Smooth muscle cell (in vitro differentiated cells): ENCODE results near the gene CLEC4A. TPM values are rescaled to one million over a fixed set of nuclear protein-coding genes. Genes with fewer than 3 reads are reported as not detected.

Experiments used
- DNase-seq: peaks from one replicate; lab custom pipeline; 2025; ENCODE audit not compliant: unreplicated experiment; lab: John Stamatoyannopoulos, UW
- H2AFZ ChIP-seq: fragments of 200-600 bp; sonication (generic); 2 replicates; pipeline ENCODE4 v1.6.0; 2016; ENCODE audit warnings: antibody characterized with exemption, low read depth, mild to moderate bottlenecking
- H3F3A ChIP-seq: fragments of 200-600 bp; sonication (generic); 2 replicates; pipeline ENCODE4 v1.6.0; 2017; ENCODE audit warnings: antibody characterized with exemption, low read depth
- H3K27ac ChIP-seq: fragments of 200-600 bp; sonication (generic); 2 replicates; pipeline ENCODE4 v1.5.1; 2016; ENCODE audit warnings: low read depth, mild to moderate bottlenecking
- H3K27me3 ChIP-seq: fragments of 200-600 bp; sonication (generic); 2 replicates; pipeline ENCODE4 v1.6.1; 2016; ENCODE audit warnings: low read depth, mild to moderate bottlenecking
- H3K36me3 ChIP-seq: fragments of 200-600 bp; sonication (generic); 2 replicates; pipeline ENCODE4 v1.5.1; 2016; ENCODE audit warnings: low read depth
- H3K4me1 ChIP-seq: fragments of 200-600 bp; sonication (generic); 2 replicates; pipeline ENCODE4 v1.5.1; 2016; ENCODE audit warnings: low read depth
- H3K4me2 ChIP-seq: fragments of 200-600 bp; sonication (generic); 2 replicates; pipeline ENCODE4 v1.6.0; 2016; ENCODE audit warnings: mild to moderate bottlenecking
- H3K4me3 ChIP-seq: fragments of 200-600 bp; sonication (generic); 2 replicates; pipeline ENCODE4 v1.5.1; 2016; ENCODE audit warnings: mild to moderate bottlenecking
- H3K79me2 ChIP-seq: fragments of 200-600 bp; sonication (generic); 2 replicates; pipeline ENCODE4 v1.6.0; 2016; ENCODE audit warnings: low read depth, mild to moderate bottlenecking
- H3K9ac ChIP-seq: fragments of 200-600 bp; sonication (generic); 2 replicates; pipeline ENCODE4 v1.6.0; 2016; ENCODE audit warnings: low read depth
- H3K9me3 ChIP-seq: fragments of 200-600 bp; sonication (generic); replicated peaks from 2 replicates; pipeline ENCODE4 v1.5.1; 2016; ENCODE audit warnings: low read depth
- H4K20me1 ChIP-seq: fragments of 200-600 bp; sonication (generic); 2 replicates; pipeline ENCODE4 v1.6.0; 2016; ENCODE audit warnings: low read depth
- CTCF ChIP-seq: fragments of 200-600 bp; sonication (generic); IDR thresholded peaks from 2 replicates; pipeline ENCODE4 v1.5.1; 2017; ENCODE audit warnings: borderline replicate concordance, mild to moderate bottlenecking, antibody characterized with exemption; ENCODE audit not compliant: insufficient read depth, poor library complexity, severe bottlenecking
- WGBS: methylation state at CpG from one replicate; pipeline ENCODE4 v1.1.7; 2016; ENCODE audit warnings: low lambda C conversion rate; 5-methylcytosine and 5-hydroxymethylcytosine counted together
- polyA plus RNA-seq: library from polyadenylated mRNA; unstranded; fragments of >200 nt; fragmentation: Nextera tagmentation; extraction: Ambion mirVana; gene quantifications from 2 replicates; pipeline ENCODE4 v1.2.1, GENCODE V29; 2016
- total RNA-seq: library from RNA; depleted of rRNA; stranded (reverse); fragments of >200 nt; gene quantifications from 2 replicates; pipeline ENCODE4 v1.2.3, GENCODE V29; 2014

The CLEC4A gene
- total and polyA plus RNA-seq, 2 experiments from 2014 or later, result 0.27 to 1.2 TPM

GRCh38 chr12:8089716-8090115 is 33.7 kb upstream of the CLEC4A start:
- no peak overlapping the region for H3K9ac ChIP-seq
- TF ChIP-seq CTCF, result no peak
- H3K79me2 ChIP-seq, result peaks cover 32% of the 10 kb centered on the region
- no peak overlapping the region for H2AFZ ChIP-seq
- WGBS, result 97% methylated on average over 5 of the region's 5 CpGs
- no peak overlapping the region for H3K27ac ChIP-seq
- H3K36me3 ChIP-seq, result peaks cover 28% of the 10 kb centered on the region
- no peak overlapping the region for H3K4me3 ChIP-seq
- no peak overlapping the region for H3K4me2 ChIP-seq
- H4K20me1 ChIP-seq, result peaks cover 27% of the 10 kb centered on the region
- H3K9me3 ChIP-seq, result no peaks in the 10 kb centered on the region
- H3K4me1 ChIP-seq, result no peaks in the 10 kb centered on the region
- H3F3A ChIP-seq, result no peaks in the 10 kb centered on the region
- no peak for DNase-seq
- no peaks in the 10 kb centered on the region for H3K27me3 ChIP-seq

GRCh38 chr12:8093291-8093690 is 30.1 kb upstream of the CLEC4A start:
- Histone ChIP-seq H3K27ac (no peak overlapping the region), H3K4me1 (no peaks in the 10 kb centered on the region), H3K4me2 (no peak overlapping the region), H3K27me3 (no peaks in the 10 kb centered on the region), H3K36me3 (peaks cover 36% of the 10 kb centered on the region), H3K79me2 (no peaks in the 10 kb centered on the region), H3K4me3 (no peak overlapping the region), H2AFZ (no peak overlapping the region), H4K20me1 (peaks cover 16% of the 10 kb centered on the region), H3F3A (no peaks in the 10 kb centered on the region), H3K9me3 (no peaks in the 10 kb centered on the region), H3K9ac (no peak overlapping the region)
- DNase-seq, result no peak
- no peak for TF ChIP-seq CTCF
- 94% methylated on average over 3 of the region's 3 CpGs for WGBS

- H4K20me1 ChIP-seq, result no peaks in the 10 kb centered on the region
- no peak for TF ChIP-seq CTCF
- no peaks in the 10 kb centered on the region for H3K79me2 ChIP-seq
- WGBS, result 94% methylated on average over 2 of the region's 2 CpGs
- H3K4me3 ChIP-seq, result no peak overlapping the region
- peaks cover 20% of the 10 kb centered on the region for H3K36me3 ChIP-seq
- H2AFZ ChIP-seq, result no peak overlapping the region
- no peak overlapping the region for H3K27ac ChIP-seq
- H3F3A ChIP-seq, result no peaks in the 10 kb centered on the region
- DNase-seq, result no peak
- H3K4me2 ChIP-seq, result no peak overlapping the region
- no peaks in the 10 kb centered on the region for H3K4me1 ChIP-seq
- no peaks in the 10 kb centered on the region for H3K9me3 ChIP-seq
- no peak overlapping the region for H3K9ac ChIP-seq
- H3K27me3 ChIP-seq, result no peaks in the 10 kb centered on the region
Observed at GRCh38 chr12:8096281-8096915, 27.0 kb upstream of the CLEC4A start.

- TF ChIP-seq CTCF, result no peak
- 100% methylated on average over 3 of the region's 3 CpGs for WGBS
- H3K4me3 ChIP-seq, result no peak overlapping the region
Observed at GRCh38 chr12:8099235-8099634, 24.2 kb upstream of the CLEC4A start.

More at GRCh38 chr12:8099235-8099634, 24.2 kb upstream of the CLEC4A start:
- Histone ChIP-seq H2AFZ (no peak overlapping the region), H4K20me1 (no peaks in the 10 kb centered on the region), H3K4me1 (no peaks in the 10 kb centered on the region), H3K4me2 (no peak overlapping the region), H3K9me3 (no peaks in the 10 kb centered on the region), H3K27me3 (no peaks in the 10 kb centered on the region), H3F3A (no peaks in the 10 kb centered on the region), H3K79me2 (no peaks in the 10 kb centered on the region), H3K36me3 (peaks cover 8% of the 10 kb centered on the region), H3K9ac (no peak overlapping the region), H3K27ac (no peak overlapping the region)
- DNase-seq, result no peak
